Pancreas (tissue), 10 donors: Measurements from ENCODE around the gene IGDCC3. TPM values are rescaled to one million over a fixed set of nuclear protein-coding genes. Genes with fewer than 3 reads are reported as not detected.

Source experiments
- ATAC-seq, 4 donors: fragments of 200-7000 bp; cut with Tn5 transposase; one replicate each; pipeline versions ENCODE4 v1.8.0 to v1.9.1; 2020; ENCODE audit warnings: mild to moderate bottlenecking in 4 of 4, moderate library complexity in 4 of 4
- DNase-seq, 6 donors: peaks; one replicate each; pipeline ENCODE4 v3.0.0-alpha.2; 2020
- FAIRE-seq: peaks from 2 replicates; lab custom pipeline; 2012; peaks lifted over from hg19 to GRCh38; lab: Jason Lieb, UNC
- H3K27ac ChIP-seq, 4 donors: fragments of 200-600 bp; sonication (generic); 1 replicate in 3 of 4; 2 replicates in 1 of 4; pipeline versions ENCODE4 v1.5.0 to v1.8.0; 2020
- H3K27me3 ChIP-seq, 4 donors: fragments of 200-600 bp; one replicate each; pipeline ENCODE4 v1.8.0; 2021
- H3K36me3 ChIP-seq, 3 donors: fragments of 200-600 bp; sonication (generic) in 1 of 3; one replicate each; pipeline versions ENCODE4 v1.5.0 to v1.8.0; 2020 to 2021
- H3K4me1 ChIP-seq, 3 donors: fragments of 200-600 bp; one replicate each; pipeline ENCODE4 v1.8.0; 2021
- H3K4me3 ChIP-seq, 4 donors: fragments of 200-600 bp; sonication (generic) in 2 of 4; one replicate each; pipeline versions ENCODE4 v1.5.0 to v1.8.0; 2020 to 2021
- H3K9me3 ChIP-seq, 4 donors: fragments of 200-600 bp; one replicate each; pipeline ENCODE4 v1.8.0; 2021
- WGBS, 2 donors: extraction: QIAGEN DNeasy Blood & Tissue Kit; methylation state at CpG; one replicate each; pipeline ENCODE4 v1.1.7; 2013; 5-methylcytosine and 5-hydroxymethylcytosine counted together
- intact Hi-C, 3 donors: fragments of 100-400 bp; cut with DNase I; formaldehyde crosslinking; loops; one replicate each; pipeline versions ENCODE4 v1.11.1 to v1.14.2; 2022
- polyA plus RNA-seq, 2 donors: library from polyadenylated mRNA; stranded (reverse); fragments of 200-250 nt; gene quantifications; one replicate each; pipeline ENCODE4 v1.2.3, GENCODE V29; 2013
- total RNA-seq, 6 donors: library from RNA; stranded (reverse); fragmentation: NEBNext Ultra II Directional in 4 of 6; extraction: Animal tissue kit (Norgen Biotek cat#: 25700) in 4 of 6; gene quantifications; one replicate each; pipeline versions ENCODE4 v1.2.1 to v1.2.4, GENCODE V29; 2021 to 2023
- TF ChIP-seq, protein P1 (sequence below), 4 donors: fragments of 200-600 bp; sonication (generic) in 3 of 4; IDR thresholded peaks; one replicate each; pipeline versions ENCODE4 v1.5.0 to v1.8.0; 2021; ENCODE audit warnings: antibody characterized with exemption in 4 of 4
- donor health status: healthy with polysubstance abuse.
- donor health status: DM: no; HTN: no; CAD: no; lungs with moderate emphysema.
- donor health status: DM: no; HTN: no; CAD: no.
- donor health status: control.
- donor health status: control.
- donor health status: Bipolar disorder and iron deficiency.
- donor health status: DM: yes; HTN: yes; CAD: no.
- donor health status: DM: no; HTN: no; CAD: no.
- donor health status: DM: no; HTN: no; CAD: no.
- donor health status: DM: yes; HTN: yes; CAD: no.

Gene IGDCC3
- total and polyA plus RNA-seq, 8 donors, result 0.32 TPM; not detected in 7

GRCh38 chr15:65370885-65371284, 6.9 kb downstream of the IGDCC3 start:
- Histone ChIP-seq H3K36me3 (no peaks in the 10 kb centered on the region), H3K4me1 (no peaks in the 10 kb centered on the region), H3K4me3 (no peak overlapping the region), H3K9me3 (no peaks in the 10 kb centered on the region), H3K27me3 (peaks cover 0 to 8% (median 0%) of the 10 kb centered on the region in 4 donors), H3K27ac (no peak overlapping the region)
- DNase-seq (no peak), FAIRE-seq (no peak), ATAC-seq (no peak)
- intact Hi-C loops, result no loop called here
- TF ChIP-seq, protein P1, sequence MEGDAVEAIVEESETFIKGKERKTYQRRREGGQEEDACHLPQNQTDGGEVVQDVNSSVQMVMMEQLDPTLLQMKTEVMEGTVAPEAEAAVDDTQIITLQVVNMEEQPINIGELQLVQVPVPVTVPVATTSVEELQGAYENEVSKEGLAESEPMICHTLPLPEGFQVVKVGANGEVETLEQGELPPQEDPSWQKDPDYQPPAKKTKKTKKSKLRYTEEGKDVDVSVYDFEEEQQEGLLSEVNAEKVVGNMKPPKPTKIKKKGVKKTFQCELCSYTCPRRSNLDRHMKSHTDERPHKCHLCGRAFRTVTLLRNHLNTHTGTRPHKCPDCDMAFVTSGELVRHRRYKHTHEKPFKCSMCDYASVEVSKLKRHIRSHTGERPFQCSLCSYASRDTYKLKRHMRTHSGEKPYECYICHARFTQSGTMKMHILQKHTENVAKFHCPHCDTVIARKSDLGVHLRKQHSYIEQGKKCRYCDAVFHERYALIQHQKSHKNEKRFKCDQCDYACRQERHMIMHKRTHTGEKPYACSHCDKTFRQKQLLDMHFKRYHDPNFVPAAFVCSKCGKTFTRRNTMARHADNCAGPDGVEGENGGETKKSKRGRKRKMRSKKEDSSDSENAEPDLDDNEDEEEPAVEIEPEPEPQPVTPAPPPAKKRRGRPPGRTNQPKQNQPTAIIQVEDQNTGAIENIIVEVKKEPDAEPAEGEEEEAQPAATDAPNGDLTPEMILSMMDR (IDR thresholded peaks at IDR 0.05), result no peak

GRCh38 chr15:65369651-65370050, 8.2 kb downstream of the IGDCC3 start:
- intact Hi-C loops, result no loop called here
- 82 to 97% methylated on average over 3 of the region's 3 CpGs for WGBS, 2 donors

GRCh38 chr15:65369212-65369547, 8.6 kb downstream of the IGDCC3 start:
- H3K4me3 ChIP-seq, result no peak overlapping the region
- H3K27me3 ChIP-seq, result no peaks in the 10 kb centered on the region
- H3K4me1 ChIP-seq, result no peaks in the 10 kb centered on the region
- DNase-seq (no peak), ATAC-seq (no peak), FAIRE-seq (no peak)
- intact Hi-C loops, result no loop called here
- no peaks in the 10 kb centered on the region for H3K9me3 ChIP-seq
- 66 to 67% methylated on average over 3 of the region's 3 CpGs for WGBS, 2 donors
- H3K36me3 ChIP-seq, result no peaks in the 10 kb centered on the region
- H3K27ac ChIP-seq, result no peak overlapping the region
- TF ChIP-seq, protein P1 (IDR thresholded peaks at IDR 0.05), result no peak

More at GRCh38 chr15:65369651-65370050, 8.2 kb downstream of the IGDCC3 start:
- H3K4me3 ChIP-seq, result no peak overlapping the region
- H3K27ac ChIP-seq, result no peak overlapping the region
- H3K36me3 ChIP-seq, result no peaks in the 10 kb centered on the region
- no peaks in the 10 kb centered on the region for H3K9me3 ChIP-seq
- TF ChIP-seq, protein P1 (IDR thresholded peaks at IDR 0.05), result no peak
- ATAC-seq (no peak), FAIRE-seq (no peak), DNase-seq (no peak)
- peaks cover 0 to under 1% (median 0%) of the 10 kb centered on the region in 4 donors for H3K27me3 ChIP-seq
- H3K4me1 ChIP-seq, result no peaks in the 10 kb centered on the region

DNA sequence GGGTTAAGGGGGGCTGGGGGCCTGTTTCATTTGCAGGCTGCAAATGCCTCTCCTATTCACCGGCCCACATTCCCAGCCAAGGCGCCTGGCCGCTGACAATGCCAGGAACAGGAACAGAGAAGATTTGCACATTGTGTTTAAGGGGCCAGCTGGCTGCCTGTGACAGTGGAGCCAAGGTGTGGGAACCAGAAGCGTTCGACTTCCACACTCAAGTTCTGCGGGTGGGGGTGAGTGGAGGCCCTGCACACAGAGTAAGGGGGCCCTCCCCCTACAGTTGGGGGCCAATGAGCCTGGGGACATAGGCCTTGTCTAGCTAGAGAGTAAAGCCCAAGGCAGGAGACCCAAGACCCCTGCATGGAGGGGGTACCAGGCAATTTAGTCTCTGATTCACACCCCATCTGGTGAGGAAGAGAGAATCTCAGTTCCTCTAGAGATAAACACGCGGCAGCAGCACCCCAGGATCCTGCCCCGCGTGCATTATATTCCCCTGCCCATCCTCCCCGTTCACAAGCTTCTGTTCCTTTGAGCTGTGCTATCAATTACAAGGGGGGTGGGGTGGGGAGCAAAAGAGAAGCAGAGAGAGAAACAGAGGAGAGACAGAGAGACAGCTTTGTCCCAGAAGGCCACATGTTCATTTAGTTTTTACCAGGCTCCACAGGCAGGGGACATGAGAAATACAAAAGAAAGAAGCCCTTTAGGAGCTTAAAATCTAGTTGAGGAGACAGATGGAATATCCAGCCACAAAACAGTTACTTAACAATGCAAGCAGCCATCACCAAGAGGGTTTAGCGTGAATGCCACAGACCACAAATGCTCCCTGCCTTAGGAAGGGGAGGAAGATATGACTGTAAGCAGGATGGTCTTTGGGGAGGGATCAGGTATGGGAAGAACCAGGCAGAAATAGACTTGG, 9.2 kb downstream of the IGDCC3 start:
- Histone ChIP-seq H3K4me3 (no peak overlapping the region), H3K4me1 (no peaks in the 10 kb centered on the region), H3K36me3 (no peaks in the 10 kb centered on the region), H3K9me3 (no peaks in the 10 kb centered on the region), H3K27me3 (no peaks in the 10 kb centered on the region), H3K27ac (no peak overlapping the region)
- no peak for FAIRE-seq
- ATAC-seq, result no peak
- intact Hi-C loops, result no loop called here
- TF ChIP-seq, protein P1 (IDR thresholded peaks at IDR 0.05), result no peak
- no peak for DNase-seq
- WGBS, 2 donors, result 73 to 81% methylated on average over 12 of the region's 12 CpGs
